ENCODE data around the gene CACNA1D. TPM values are rescaled to one million over a fixed set of nuclear protein-coding genes. Genes with fewer than 3 reads are reported as not detected.

CACNA1D gene
- total and polyA plus RNA-seq, 2 experiments from 2014 or later: 5.2 to 27.8 TPM

GRCh38 chr3:53613125-53613524, 118.7 kb downstream of the CACNA1D start:
- Histone ChIP-seq H4K20me1 (ENCODE audit: insufficient read depth, poor library complexity, severe bottlenecking) (no peaks in the 10 kb centered on the region), H3K9me3 (ENCODE audit: low read depth) (no peaks in the 10 kb centered on the region), H3K4me1 (ENCODE audit: insufficient read depth) (peaks cover 5% of the 10 kb centered on the region), H3K36me3 (replicated peaks; ENCODE audit: insufficient read depth, low read depth) (no peaks in the 10 kb centered on the region), H3K4me2 (no peak overlapping the region), H3K27ac (no peak overlapping the region), H3K4me3 (no peak overlapping the region), H3K27me3 (no peaks in the 10 kb centered on the region), H2AFZ (no peak overlapping the region), H3K79me2 (no peaks in the 10 kb centered on the region), H3K9me2 (replicated peaks; ENCODE audit: insufficient read depth) (no peaks in the 10 kb centered on the region)
- WGBS (ENCODE audit: low lambda C conversion rate, missing lambda C conversion rate): 87% methylated on average over 3 of the region's 3 CpGs
- no peak for DNase-seq (ENCODE audit: low spot score)
- no peak for TF ChIP-seq EZH2phosphoT487 (IDR thresholded peaks at IDR 0.05; ENCODE audit: low read depth, severe bottlenecking, unreplicated experiment)
- TF ChIP-seq EZH2 (IDR thresholded peaks at IDR 0.05; ENCODE audit: borderline replicate concordance): no peak
- TF ChIP-seq CTCF (IDR thresholded peaks at IDR 0.05; ENCODE audit: poor library complexity): no peak

DNA sequence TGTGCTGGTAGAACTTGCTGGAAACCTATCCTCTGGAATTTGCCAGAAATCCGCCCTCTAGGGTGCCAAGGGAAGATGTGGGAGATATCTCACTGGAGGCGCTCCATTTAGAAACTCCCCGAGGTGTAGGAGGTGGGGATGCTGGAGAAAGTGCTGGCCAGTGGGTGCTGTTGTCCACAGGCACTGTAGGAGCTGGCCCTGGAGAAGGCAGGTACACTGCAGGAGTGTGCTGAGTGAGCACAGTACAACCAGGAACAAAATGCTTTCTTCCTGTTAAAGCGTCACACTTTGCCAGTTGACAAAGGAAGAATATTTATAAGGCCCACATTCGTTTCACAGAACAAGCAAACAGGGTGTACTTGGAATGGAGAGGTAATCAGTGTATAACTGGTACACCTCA, 119.9 kb downstream of the CACNA1D start:
- TF ChIP-seq EZH2 (IDR thresholded peaks at IDR 0.05; ENCODE audit: borderline replicate concordance) (no peak), EZH2phosphoT487 (IDR thresholded peaks at IDR 0.05; ENCODE audit: low read depth, severe bottlenecking, unreplicated experiment) (no peak), CTCF (IDR thresholded peaks at IDR 0.05; ENCODE audit: poor library complexity) (no peak)
- Histone ChIP-seq H3K27me3 (no peaks in the 10 kb centered on the region), H3K4me2 (no peak overlapping the region), H3K9me3 (ENCODE audit: low read depth) (no peaks in the 10 kb centered on the region), H3K4me1 (ENCODE audit: insufficient read depth) (peaks cover 5% of the 10 kb centered on the region), H3K4me3 (no peak overlapping the region), H3K79me2 (no peaks in the 10 kb centered on the region), H2AFZ (no peak overlapping the region), H3K36me3 (replicated peaks; ENCODE audit: insufficient read depth, low read depth) (no peaks in the 10 kb centered on the region), H3K9me2 (replicated peaks; ENCODE audit: insufficient read depth) (no peaks in the 10 kb centered on the region), H4K20me1 (ENCODE audit: insufficient read depth, poor library complexity, severe bottlenecking) (no peaks in the 10 kb centered on the region), H3K27ac (no peak overlapping the region)
- DNase-seq (ENCODE audit: low spot score): no peak
- 91% methylated on average over 5 of the region's 5 CpGs for WGBS (ENCODE audit: low lambda C conversion rate, missing lambda C conversion rate)

DNA sequence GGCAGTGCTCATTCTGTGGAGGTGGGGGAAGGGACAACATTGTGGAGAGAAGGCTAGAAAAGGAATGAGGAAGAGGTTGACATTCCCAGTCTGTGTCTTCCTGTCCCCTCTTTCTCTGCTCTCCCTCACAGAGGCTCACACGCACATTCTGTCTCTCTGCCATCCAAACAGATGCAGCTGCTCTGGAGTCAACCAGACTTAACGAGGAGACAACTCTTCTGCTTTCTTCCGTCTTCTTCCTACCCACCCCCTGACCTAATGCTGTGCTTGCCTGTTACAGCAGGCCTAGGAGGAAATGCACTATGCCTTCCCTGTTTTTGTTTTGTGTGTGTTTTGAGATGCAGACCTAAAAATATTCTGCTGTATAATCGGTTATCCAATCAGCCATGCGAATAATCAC, 121.9 kb downstream of the CACNA1D start:
- Histone ChIP-seq H3K27ac (no peak overlapping the region), H3K4me1 (ENCODE audit: insufficient read depth) (peaks cover 5% of the 10 kb centered on the region), H4K20me1 (ENCODE audit: insufficient read depth, poor library complexity, severe bottlenecking) (no peaks in the 10 kb centered on the region), H3K4me2 (no peak overlapping the region), H3K9me3 (ENCODE audit: low read depth) (no peaks in the 10 kb centered on the region), H3K9me2 (replicated peaks; ENCODE audit: insufficient read depth) (no peaks in the 10 kb centered on the region), H3K27me3 (no peaks in the 10 kb centered on the region), H3K79me2 (no peaks in the 10 kb centered on the region), H3K4me3 (no peak overlapping the region), H3K36me3 (replicated peaks; ENCODE audit: insufficient read depth, low read depth) (no peaks in the 10 kb centered on the region), H2AFZ (no peak overlapping the region)
- WGBS (ENCODE audit: low lambda C conversion rate, missing lambda C conversion rate): 56% methylated on average over 5 of the region's 5 CpGs
- TF ChIP-seq EZH2phosphoT487 (IDR thresholded peaks at IDR 0.05; ENCODE audit: low read depth, severe bottlenecking, unreplicated experiment) (no peak), CTCF (IDR thresholded peaks at IDR 0.05; ENCODE audit: poor library complexity) (no peak), EZH2 (IDR thresholded peaks at IDR 0.05; ENCODE audit: borderline replicate concordance) (no peak)
- DNase-seq (ENCODE audit: low spot score): no peak
